Activated T-helper 1 cell treated with anti-CD3 and anti-CD28 coated beads, Interleukin-12 subunit alpha, Interleukin-12 subunit beta, Interleukin-2, Interleukin-4 antibody, amounts not matched to agents 30 ng/mL and 10 ng/mL and 1 ng/mL, durations not matched to agents 14 hours and 24 hours and 36 hours (primary cell): Measurements from ENCODE around the gene RAPGEF3. TPM values are rescaled to one million over a fixed set of nuclear protein-coding genes. Genes with fewer than 3 reads are reported as not detected.

ENCODE experiments used
- DNase-seq: peaks from one replicate; pipeline ENCODE4 v3.0.0; 2021; ENCODE audit warnings: low spot score
- H3K27ac Mint-ChIP-seq: one replicate; pipeline ENCODE4 v1.8.0; 2021; ENCODE audit warnings: mild to moderate bottlenecking, mixed read lengths
- H3K27me3 Mint-ChIP-seq: one replicate; pipeline ENCODE4 v1.8.0; 2022; ENCODE audit warnings: mild to moderate bottlenecking, moderate library complexity, mixed read lengths; ENCODE audit not compliant: insufficient read depth
- H3K36me3 Mint-ChIP-seq: one replicate; pipeline ENCODE4 v1.8.0; 2021; ENCODE audit warnings: low read depth, mixed read lengths
- H3K4me1 Mint-ChIP-seq: one replicate; pipeline ENCODE4 v1.8.0; 2021; ENCODE audit warnings: low read depth, mixed read lengths
- H3K4me3 Mint-ChIP-seq: one replicate; pipeline ENCODE4 v1.8.0; 2021; ENCODE audit warnings: mild to moderate bottlenecking, moderate library complexity, mixed read lengths
- H3K9me3 Mint-ChIP-seq: one replicate; pipeline ENCODE4 v1.8.0; 2021; ENCODE audit warnings: mixed read lengths
- intact Hi-C: fragments of 100-400 bp; cut with micrococcal nuclease; formaldehyde crosslinking; loops from one replicate; pipeline ENCODE4 v1.15.1; 2024
- total RNA-seq: library from RNA; stranded (reverse); gene quantifications from 2 replicates; pipeline ENCODE4 v1.2.3, GENCODE V29; 2022

RAPGEF3 gene
- total RNA-seq, 1 donor from 2014 or later, result 4.7 TPM

- H3K27ac Mint-ChIP-seq, result no peak overlapping the region
- H3K4me3 Mint-ChIP-seq, result no peak overlapping the region
- no peaks in the 10 kb centered on the region for H3K36me3 Mint-ChIP-seq
- H3K9me3 Mint-ChIP-seq, result no peaks in the 10 kb centered on the region
- H3K4me1 Mint-ChIP-seq, result peaks cover 41% of the 10 kb centered on the region
- no peak for DNase-seq
- no peaks in the 10 kb centered on the region for H3K27me3 Mint-ChIP-seq
- intact Hi-C loops, result no loop called here
Observed at GRCh38 chr12:47722136-47722834, 36.4 kb downstream of the RAPGEF3 start.

GRCh38 chr12:47721431-47721973 lies 37.2 kb downstream of the RAPGEF3 start:
- H3K27me3 Mint-ChIP-seq, result no peaks in the 10 kb centered on the region
- no peaks in the 10 kb centered on the region for H3K36me3 Mint-ChIP-seq
- no peak overlapping the region for H3K4me3 Mint-ChIP-seq
- intact Hi-C loops, result no loop called here
- DNase-seq, result no peak
- H3K27ac Mint-ChIP-seq, result no peak overlapping the region
- peaks cover 48% of the 10 kb centered on the region for H3K4me1 Mint-ChIP-seq
- H3K9me3 Mint-ChIP-seq, result no peaks in the 10 kb centered on the region

- intact Hi-C loops, result no loop called here
- Mint-ChIP-seq H3K36me3 (no peaks in the 10 kb centered on the region), H3K9me3 (no peaks in the 10 kb centered on the region), H3K27ac (no peak overlapping the region), H3K4me1 (peaks cover 53% of the 10 kb centered on the region), H3K4me3 (no peak overlapping the region), H3K27me3 (no peaks in the 10 kb centered on the region)
- no peak for DNase-seq
Observed at GRCh38 chr12:47718531-47718930, 40.1 kb downstream of the RAPGEF3 start.

- intact Hi-C loops, result no loop called here
- Mint-ChIP-seq H3K27ac (peak overlapping the region; percentile 45), H3K9me3 (no peaks in the 10 kb centered on the region), H3K27me3 (peaks cover under 1% of the 10 kb centered on the region), H3K4me1 (peaks cover 48% of the 10 kb centered on the region), H3K4me3 (peak overlapping the region; percentile 60), H3K36me3 (no peaks in the 10 kb centered on the region)
- peak; percentile 42 for DNase-seq
Observed at GRCh38 chr12:47717443-47718193, 41.1 kb downstream of the RAPGEF3 start.

- no peaks in the 10 kb centered on the region for H3K9me3 Mint-ChIP-seq
- peaks cover 2% of the 10 kb centered on the region for H3K27me3 Mint-ChIP-seq
Observed at GRCh38 chr12:47717046-47717442, 41.6 kb downstream of the RAPGEF3 start.

GRCh38 chr12:47715877-47716548 lies 42.7 kb downstream of the RAPGEF3 start:
- peaks cover 33% of the 10 kb centered on the region for H3K4me1 Mint-ChIP-seq
- intact Hi-C loops, result loop anchor here (1.0 kb wide), 8 partner anchors 10 to 449 kb away; partner anchors contain the start of genes RPAP3 and TMEM106C
- peaks cover 2% of the 10 kb centered on the region for H3K27me3 Mint-ChIP-seq
- DNase-seq, result no peak
- no peak overlapping the region for H3K27ac Mint-ChIP-seq
- H3K9me3 Mint-ChIP-seq, result no peaks in the 10 kb centered on the region
- no peak overlapping the region for H3K4me3 Mint-ChIP-seq
- no peaks in the 10 kb centered on the region for H3K36me3 Mint-ChIP-seq

More at GRCh38 chr12:47717046-47717442, 41.6 kb downstream of the RAPGEF3 start:
- intact Hi-C loops, result no loop called here
- no peak overlapping the region for H3K4me3 Mint-ChIP-seq
- no peak overlapping the region for H3K27ac Mint-ChIP-seq
- peaks cover 42% of the 10 kb centered on the region for H3K4me1 Mint-ChIP-seq
- DNase-seq, result no peak
- H3K36me3 Mint-ChIP-seq, result no peaks in the 10 kb centered on the region

GRCh38 chr12:47715393-47715876 lies 43.2 kb downstream of the RAPGEF3 start:
- Mint-ChIP-seq H3K4me3 (no peak overlapping the region), H3K36me3 (no peaks in the 10 kb centered on the region), H3K27ac (no peak overlapping the region), H3K4me1 (peaks cover 29% of the 10 kb centered on the region), H3K27me3 (peaks cover 2% of the 10 kb centered on the region), H3K9me3 (no peaks in the 10 kb centered on the region)
- intact Hi-C loops, result loop anchor here (1.0 kb wide), 8 partner anchors 9 to 450 kb away; partner anchors contain the start of genes RPAP3 and TMEM106C
- peak; percentile 58 for DNase-seq

- H3K27me3 Mint-ChIP-seq, result peaks cover 2% of the 10 kb centered on the region
- intact Hi-C loops, result loop anchor here (1.0 kb wide), 8 partner anchors 9 to 450 kb away; partner anchors contain the start of genes RPAP3 and TMEM106C
- peaks cover 31% of the 10 kb centered on the region for H3K4me1 Mint-ChIP-seq
- H3K9me3 Mint-ChIP-seq, result no peaks in the 10 kb centered on the region
- no peaks in the 10 kb centered on the region for H3K36me3 Mint-ChIP-seq
- DNase-seq, result no peak
- no peak overlapping the region for H3K27ac Mint-ChIP-seq
- no peak overlapping the region for H3K4me3 Mint-ChIP-seq
Observed at GRCh38 chr12:47714826-47715386, 43.8 kb downstream of the RAPGEF3 start.

- intact Hi-C loops, result no loop called here
- Mint-ChIP-seq H3K27me3 (peaks cover 2% of the 10 kb centered on the region), H3K4me1 (peaks cover 47% of the 10 kb centered on the region), H3K36me3 (no peaks in the 10 kb centered on the region), H3K27ac (no peak overlapping the region), H3K9me3 (no peaks in the 10 kb centered on the region), H3K4me3 (no peak overlapping the region)
- DNase-seq, result no peak
Observed at GRCh38 chr12:47712171-47712570, 46.5 kb downstream of the RAPGEF3 start.

- intact Hi-C loops, result no loop called here
- Mint-ChIP-seq H3K27ac (no peak overlapping the region), H3K4me3 (no peak overlapping the region), H3K27me3 (peaks cover 2% of the 10 kb centered on the region), H3K4me1 (peaks cover 45% of the 10 kb centered on the region), H3K36me3 (no peaks in the 10 kb centered on the region), H3K9me3 (no peaks in the 10 kb centered on the region)
- no peak for DNase-seq
Observed at GRCh38 chr12:47711448-47711847, 47.2 kb downstream of the RAPGEF3 start.

- peaks cover 40% of the 10 kb centered on the region for H3K4me1 Mint-ChIP-seq
- intact Hi-C loops, result no loop called here
- DNase-seq, result no peak
- no peak overlapping the region for H3K4me3 Mint-ChIP-seq
- H3K9me3 Mint-ChIP-seq, result no peaks in the 10 kb centered on the region
- H3K27ac Mint-ChIP-seq, result no peak overlapping the region
- H3K36me3 Mint-ChIP-seq, result no peaks in the 10 kb centered on the region
- peaks cover 2% of the 10 kb centered on the region for H3K27me3 Mint-ChIP-seq
Observed at GRCh38 chr12:47710278-47710677, 48.4 kb downstream of the RAPGEF3 start.

GRCh38 chr12:47709671-47710070 lies 49.0 kb downstream of the RAPGEF3 start:
- Mint-ChIP-seq H3K4me1 (peaks cover 42% of the 10 kb centered on the region), H3K27me3 (peaks cover 2% of the 10 kb centered on the region), H3K27ac (peak overlapping the region; percentile 21), H3K9me3 (no peaks in the 10 kb centered on the region), H3K36me3 (no peaks in the 10 kb centered on the region), H3K4me3 (no peak overlapping the region)
- intact Hi-C loops, result loop anchor here (5.0 to 10.0 kb wide), 7 partner anchors 193 to 1717 kb away; partner anchors contain the start of genes CCDC184, CCNT1, SCAF11 and SLC38A2
- no peak for DNase-seq
